HepG2 (cell line): ENCODE data around the gene PSMD2. TPM values are rescaled to one million over a fixed set of nuclear protein-coding genes. Genes with fewer than 3 reads are reported as not detected.

Experiments used
- ATAC-seq: fragments of 200-7000 bp; cut with Tn5 transposase; 3 replicates; pipeline ENCODE4 v1.9.1; 2020; ENCODE audit warnings: mild to moderate bottlenecking, moderate library complexity
- BruUV-seq: library from RNA; stranded (reverse); fragments of 400-500 nt; replicated peaks from 2 replicates; lab custom pipeline; 2021; lab: Mats Ljungman, UMichigan
- CTCF ChIA-PET: fragments of 300-600 bp; formaldehyde crosslinking; extraction: SDS; loops from one replicate; lab custom pipeline; 2021; ENCODE audit warnings: low total read pairs, inconsistent platforms, low intra/inter-chr PET ratio; lab: Yijun Ruan, JAX
- POLR2A ChIA-PET: fragments of 350-600 bp; sonication (Branson Sonifier 250); formaldehyde crosslinking; loops from one replicate; lab custom pipeline; 2020; ENCODE audit warnings: antibody characterized with exemption, inconsistent platforms; lab: Yijun Ruan, JAX
- DNase-seq: peaks from one replicate; pipeline ENCODE4 v3.0.0-alpha.2; 2015; ENCODE audit warnings: low spot score
- FAIRE-seq: peaks from 3 replicates; lab custom pipeline; 2011; peaks lifted over from hg19 to GRCh38; lab: Jason Lieb, UNC
- H2AFZ ChIP-seq: one replicate; pipeline ENCODE4 v1.6.1; 2011; ENCODE audit warnings: low read length, inconsistent platforms
- H3K27ac ChIP-seq: fragments of 300-600 bp; 3 replicates; pipeline ENCODE4 v1.8.0; 2011; ENCODE audit warnings: mixed run types, mild to moderate bottlenecking, mixed read lengths, low read length, inconsistent platforms; ENCODE audit not compliant: insufficient read depth; ENCODE audit errors: extremely low read length
- H3K27me3 ChIP-seq, 2 experiments: fragments of 200-600 bp in 1 of 2; 2 replicates in 1 of 2; 3 replicates in 1 of 2; pipeline versions ENCODE4 v1.6.0 to v1.8.0; 2011; ENCODE audit warnings: low read length in 2 of 2, mild to moderate bottlenecking in 2 of 2, moderate library complexity in 2 of 2, inconsistent platforms in 1 of 2; ENCODE audit not compliant: insufficient read depth in 2 of 2, control insufficient read depth in 1 of 2
- H3K36me3 ChIP-seq, 2 experiments: fragments of 200-600 bp in 1 of 2; replicated peaks in 1 of 2; 2 replicates in 1 of 2; 3 replicates in 1 of 2; pipeline versions ENCODE4 v1.5.1 to v1.8.0; 2011; ENCODE audit warnings: low read length in 2 of 2, inconsistent platforms in 1 of 2; ENCODE audit not compliant: insufficient read depth in 2 of 2, control insufficient read depth in 1 of 2
- H3K4me1 ChIP-seq: 2 replicates; pipeline ENCODE4 v1.5.1; 2012; ENCODE audit warnings: low read length, inconsistent platforms; ENCODE audit not compliant: insufficient read depth
- H3K4me2 ChIP-seq: 2 replicates; pipeline ENCODE4 v1.6.0; 2011; ENCODE audit warnings: low read depth, low read length, inconsistent platforms
- H3K4me3 ChIP-seq, 3 experiments: fragments of 200-600 bp in 1 of 3; sonication (generic), shearing (Covaris generic) in 1 of 3; replicated peaks in 1 of 3; 2 replicates each; pipeline ENCODE4 v1.5.1; 2011 to 2016; ENCODE audit warnings: low read length in 3 of 3, inconsistent platforms in 2 of 3, low read depth in 2 of 3, mild to moderate bottlenecking in 2 of 3, control low read depth in 1 of 3, mixed read lengths in 1 of 3; ENCODE audit not compliant: insufficient read depth in 1 of 3
- H3K79me2 ChIP-seq: one replicate; pipeline ENCODE4 v1.6.1; 2011; ENCODE audit warnings: low read length, inconsistent platforms; ENCODE audit not compliant: insufficient read depth
- H3K9ac ChIP-seq: 2 replicates; pipeline ENCODE4 v1.6.0; 2011; ENCODE audit warnings: mild to moderate bottlenecking, low read depth, low read length, inconsistent platforms; ENCODE audit not compliant: insufficient read depth
- H3K9me3 ChIP-seq: 2 replicates; pipeline ENCODE4 v1.5.1; 2012; ENCODE audit warnings: mild to moderate bottlenecking, low read length
- H4K20me1 ChIP-seq: 2 replicates; pipeline ENCODE4 v1.6.0; 2011; ENCODE audit warnings: inconsistent platforms, mild to moderate bottlenecking, low read length, moderate library complexity; ENCODE audit not compliant: insufficient read depth
- EEA1 ChIP-seq: sonication (generic); formaldehyde crosslinking; IDR thresholded peaks from 2 replicates; pipeline ENCODE4 v1.5.1; 2020; ENCODE audit warnings: mild to moderate bottlenecking, missing genetic modification reagents, borderline replicate concordance
- ELK4 ChIP-seq: sonication (generic); formaldehyde crosslinking; IDR thresholded peaks from 2 replicates; pipeline ENCODE4 v1.9.0; 2021; ENCODE audit warnings: missing genetic modification reagents, borderline replicate concordance
- FOXC1 ChIP-seq: sonication (generic); formaldehyde crosslinking; IDR thresholded peaks from 2 replicates; pipeline ENCODE4 v1.8.0; 2022; ENCODE audit warnings: mild to moderate bottlenecking, missing genetic modification reagents, borderline replicate concordance
- FOXP1 ChIP-seq, 2 experiments: fragments of 450-650 bp in 1 of 2; IDR thresholded peaks; 2 replicates each; pipeline ENCODE4 v1.6.1; 2017 to 2018; ENCODE audit warnings: antibody characterized with exemption in 1 of 2
- HNF4A ChIP-seq: sonication (generic); formaldehyde crosslinking; IDR thresholded peaks from 2 replicates; pipeline ENCODE4 v1.4.0; 2020; ENCODE audit warnings: missing genetic modification reagents
- KDM1A ChIP-seq: IDR thresholded peaks from 2 replicates; pipeline ENCODE4 v1.6.1; 2016; ENCODE audit warnings: missing compliant biosample characterization
- PHF5A ChIP-seq: IDR thresholded peaks from one replicate; pipeline ENCODE4 v1.6.1; 2018; ENCODE audit warnings: low read depth, missing genetic modification reagents; ENCODE audit not compliant: unreplicated experiment
- SMC3 ChIP-seq: IDR thresholded peaks from 2 replicates; pipeline ENCODE4 v1.6.1; 2011; ENCODE audit warnings: low read length, improper control_type of control experiment
- ZC3H4 ChIP-seq: sonication (generic); formaldehyde crosslinking; IDR thresholded peaks from 2 replicates; pipeline ENCODE4 v1.4.0; 2020; ENCODE audit warnings: missing genetic modification reagents, borderline replicate concordance
- ZFP36 ChIP-seq: fragments of 150-350 bp; IDR thresholded peaks from 2 replicates; pipeline ENCODE4 v1.6.1; 2018; ENCODE audit warnings: borderline replicate concordance, low read length, low read depth; ENCODE audit not compliant: partially characterized antibody
- ZNF589 ChIP-seq: sonication (generic); formaldehyde crosslinking; conservative IDR thresholded peaks from 2 replicates; pipeline ENCODE4 v1.8.0; 2022; ENCODE audit warnings: mild to moderate bottlenecking, moderate library complexity, missing genetic modification reagents
- ZNF782 ChIP-seq: sonication (generic); formaldehyde crosslinking; IDR thresholded peaks from 2 replicates; pipeline ENCODE4 v1.4.0; 2020; ENCODE audit warnings: missing genetic modification reagents, mild to moderate bottlenecking, borderline replicate concordance
- WGBS: methylation state at CpG from one replicate; pipeline ENCODE4 v1.1.6; 2017; ENCODE audit warnings: low lambda C conversion rate; 5-methylcytosine and 5-hydroxymethylcytosine counted together
- in situ Hi-C: cut with HindIII; loops from 2 replicates; pipeline ENCODE4 v1.10.0; 2017; ENCODE audit warnings: low pct_unique_long_range_greater_than_20kb; ENCODE audit not compliant: extremely low pct_ligation_motif_present
- intact Hi-C: fragments of 100-400 bp; cut with micrococcal nuclease; formaldehyde crosslinking; loops from one replicate; pipeline ENCODE4 v1.10.0; 2022; ENCODE audit not compliant: unreplicated experiment
- polyA plus RNA-seq, 8 experiments: library from polyadenylated mRNA; depleted of rRNA in 3 of 8; stranded (reverse) in 7 of 8; unstranded in 1 of 8; fragments of >200 nt; fragmentation: Illumina TruSeq in 4 of 8; extraction: Trizol in 4 of 8; gene quantifications; 2 replicates each; pipeline versions ENCODE4 v1.2.1 to v1.2.3, GENCODE V29; 2011 to 2016; ENCODE audit warnings: low read depth in 4 of 8, missing spikeins in 1 of 8, mixed read lengths in 1 of 8; ENCODE audit not compliant: insufficient read depth in 1 of 8
- total RNA-seq, 5 experiments: library from RNA; depleted of rRNA; stranded (reverse); fragments of >200 nt; fragmentation: Illumina TruSeq; extraction: Trizol; gene quantifications; 2 replicates each; pipeline ENCODE4 v1.2.3, GENCODE V29; 2016; ENCODE audit warnings: low read depth in 1 of 5
- TF ChIP-seq, protein P1 (sequence below), 2 experiments: sonication (generic) in 1 of 2; formaldehyde crosslinking in 1 of 2; IDR thresholded peaks; 2 replicates each; pipeline versions ENCODE4 v1.4.0 to v1.6.1; 2016 to 2020; ENCODE audit warnings: borderline replicate concordance in 1 of 2, low read depth in 1 of 2, mild to moderate bottlenecking in 1 of 2, missing genetic modification reagents in 1 of 2
- TF ChIP-seq, protein P2 (sequence below): sonication (generic); formaldehyde crosslinking; conservative IDR thresholded peaks from 2 replicates; pipeline ENCODE4 v1.4.0; 2020; ENCODE audit warnings: missing genetic modification reagents

Gene PSMD2
- total and polyA plus RNA-seq, 2 of the 13 experiments (the other 11 are each of a cell fraction or from before 2014, with no cell fraction given): 125 to 200 TPM

GRCh38 chr3:184353546-184353941 lies 54.5 kb downstream of the PSMD2 start (continued):
- TF ChIP-seq FOXP1 (IDR thresholded peaks at IDR 0.05): no peak
- no peak for TF ChIP-seq FOXP1 (CRISPR knock-in tag; IDR thresholded peaks at IDR 0.05)
- TF ChIP-seq PHF5A (CRISPR knock-in tag): no peak
- TF ChIP-seq ZNF589 (CRISPR knock-in tag): no peak
- no peak for TF ChIP-seq FOXC1 (CRISPR knock-in tag)
- TF ChIP-seq, all 625 proteins: peak for 0

DNA sequence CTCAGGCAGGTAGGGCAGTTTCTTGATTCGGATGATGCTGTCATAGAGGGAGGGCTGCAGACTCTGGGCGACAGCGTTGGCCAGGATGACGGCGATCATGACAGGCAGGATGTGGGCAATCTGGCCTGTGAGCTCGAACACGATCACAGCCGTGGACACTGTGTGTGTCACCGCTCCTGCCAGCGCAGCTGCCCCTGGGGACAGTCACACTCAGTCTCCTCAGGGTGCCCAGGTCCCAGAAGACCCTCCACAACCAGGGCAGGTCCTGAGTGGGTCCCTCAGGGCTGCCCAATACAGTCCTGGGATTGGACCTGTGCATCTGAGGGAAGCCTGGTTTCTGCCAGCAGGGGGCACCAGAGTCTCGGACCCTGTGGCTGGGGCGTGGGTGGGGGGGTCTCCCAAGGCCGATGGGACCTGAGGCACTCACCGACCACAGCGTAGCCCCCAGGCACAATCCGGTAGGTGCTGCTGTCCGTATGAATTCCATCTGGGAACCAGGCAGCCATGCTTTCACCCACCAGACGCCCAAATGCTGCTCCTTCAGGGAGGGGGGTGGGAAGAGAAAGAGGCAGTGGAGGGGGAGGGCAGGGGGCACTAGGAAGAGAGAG lies 55.2 kb downstream of the PSMD2 start:
- no peaks in the 10 kb centered on the region for H3K27me3 ChIP-seq
- H3K9ac ChIP-seq: no peak overlapping the region
- no peak overlapping the region for H3K27ac ChIP-seq
- no peaks in the 10 kb centered on the region for H3K79me2 ChIP-seq
- H4K20me1 ChIP-seq: no peaks in the 10 kb centered on the region
- in situ Hi-C loops: loop anchor here (5.0 kb wide), 1 partner anchor 188 kb away; no protein-coding TSS in a partner anchor
- no TSS peak for BruUV-seq
- H3K4me1 ChIP-seq: peaks cover 23% of the 10 kb centered on the region
- ATAC-seq (peak; percentile 80), DNase-seq (peak; percentile 18), FAIRE-seq (peak; percentile 37)
- H3K36me3 ChIP-seq: peaks cover 15 to 59% of the 10 kb centered on the region in 2 experiments; a peak in 4 of 5 replicates
- H3K4me2 ChIP-seq: no peak overlapping the region
- no peak overlapping the region for H2AFZ ChIP-seq
- H3K4me3 ChIP-seq: no peak overlapping the region
- ChIA-PET CTCF (interaction anchor here (1.6 to 2.1 kb wide), 2 partner anchors 18 to 190 kb away, joined by 5 to 7 read pairs; no protein-coding TSS in a partner anchor), POLR2A (interaction anchor here (1.3 kb wide), 1 partner anchor 8 kb away, joined by 5 read pairs; no protein-coding TSS in a partner anchor)
- WGBS: 76% methylated on average over 13 of the region's 18 CpGs
- intact Hi-C loops: no loop called here
- H3K9me3 ChIP-seq: no peaks in the 10 kb centered on the region
- TF ChIP-seq KDM1A (CRISPR knock-in tag) (no peak), HNF4A (CRISPR knock-in tag) (no peak), EEA1 (CRISPR knock-in tag) (no peak), ZC3H4 (CRISPR knock-in tag) (no peak), ZNF782 (0 out of 2 replicates have a peak, but pooled peaks have one; percentile 33), ELK4 (CRISPR knock-in tag) (no peak), SMC3 (peak; percentile 29), ZFP36 (no peak)
- TF ChIP-seq, protein P1, sequence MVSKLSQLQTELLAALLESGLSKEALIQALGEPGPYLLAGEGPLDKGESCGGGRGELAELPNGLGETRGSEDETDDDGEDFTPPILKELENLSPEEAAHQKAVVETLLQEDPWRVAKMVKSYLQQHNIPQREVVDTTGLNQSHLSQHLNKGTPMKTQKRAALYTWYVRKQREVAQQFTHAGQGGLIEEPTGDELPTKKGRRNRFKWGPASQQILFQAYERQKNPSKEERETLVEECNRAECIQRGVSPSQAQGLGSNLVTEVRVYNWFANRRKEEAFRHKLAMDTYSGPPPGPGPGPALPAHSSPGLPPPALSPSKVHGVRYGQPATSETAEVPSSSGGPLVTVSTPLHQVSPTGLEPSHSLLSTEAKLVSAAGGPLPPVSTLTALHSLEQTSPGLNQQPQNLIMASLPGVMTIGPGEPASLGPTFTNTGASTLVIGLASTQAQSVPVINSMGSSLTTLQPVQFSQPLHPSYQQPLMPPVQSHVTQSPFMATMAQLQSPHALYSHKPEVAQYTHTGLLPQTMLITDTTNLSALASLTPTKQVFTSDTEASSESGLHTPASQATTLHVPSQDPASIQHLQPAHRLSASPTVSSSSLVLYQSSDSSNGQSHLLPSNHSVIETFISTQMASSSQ (IDR thresholded peaks at IDR 0.05; ENCODE audit: low read depth): no peak
- TF ChIP-seq, protein P1 (CRISPR knock-in tag; IDR thresholded peaks at IDR 0.05; ENCODE audit: borderline replicate concordance): no peak
- TF ChIP-seq, protein P2, sequence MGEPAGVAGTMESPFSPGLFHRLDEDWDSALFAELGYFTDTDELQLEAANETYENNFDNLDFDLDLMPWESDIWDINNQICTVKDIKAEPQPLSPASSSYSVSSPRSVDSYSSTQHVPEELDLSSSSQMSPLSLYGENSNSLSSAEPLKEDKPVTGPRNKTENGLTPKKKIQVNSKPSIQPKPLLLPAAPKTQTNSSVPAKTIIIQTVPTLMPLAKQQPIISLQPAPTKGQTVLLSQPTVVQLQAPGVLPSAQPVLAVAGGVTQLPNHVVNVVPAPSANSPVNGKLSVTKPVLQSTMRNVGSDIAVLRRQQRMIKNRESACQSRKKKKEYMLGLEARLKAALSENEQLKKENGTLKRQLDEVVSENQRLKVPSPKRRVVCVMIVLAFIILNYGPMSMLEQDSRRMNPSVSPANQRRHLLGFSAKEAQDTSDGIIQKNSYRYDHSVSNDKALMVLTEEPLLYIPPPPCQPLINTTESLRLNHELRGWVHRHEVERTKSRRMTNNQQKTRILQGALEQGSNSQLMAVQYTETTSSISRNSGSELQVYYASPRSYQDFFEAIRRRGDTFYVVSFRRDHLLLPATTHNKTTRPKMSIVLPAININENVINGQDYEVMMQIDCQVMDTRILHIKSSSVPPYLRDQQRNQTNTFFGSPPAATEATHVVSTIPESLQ (CRISPR knock-in tag): no peak
